Hepatocyte (in vitro differentiated cells): ENCODE measurements around the gene EML4.

ENCODE experiments used
- CTCF ChIP-seq: fragments of 200-600 bp; sonication (generic); IDR thresholded peaks from 2 replicates; pipeline ENCODE4 v1.5.1; 2016; ENCODE audit warnings: antibody characterized with exemption, mild to moderate bottlenecking; ENCODE audit not compliant: poor library complexity
- EZH2 ChIP-seq: fragments of 200-600 bp; sonication (generic); IDR thresholded peaks from 2 replicates; pipeline ENCODE4 v1.6.1; 2016; ENCODE audit warnings: antibody characterized with exemption, mild to moderate bottlenecking, borderline replicate concordance
- EZH2phosphoT487 ChIP-seq: fragments of 200-600 bp; sonication (generic); IDR thresholded peaks from one replicate; pipeline ENCODE4 v1.6.1; 2018; ENCODE audit warnings: antibody characterized with exemption, mild to moderate bottlenecking, low read depth, moderate library complexity; ENCODE audit not compliant: unreplicated experiment, severe bottlenecking

- TF ChIP-seq CTCF (no peak), EZH2 (no peak), EZH2phosphoT487 (no peak)
These were observed 148.8 kb downstream of the EML4 start for GRCh38 chr2:42317945-42318344.
